Activated CD4-positive, alpha-beta T cell treated with anti-CD3 and anti-CD28 coated beads, Interleukin-2, amount 50 U/mL, for 24 hours (primary cell): ENCODE data around the gene TBC1D7.

Experiments used
- DNase-seq, 2 donors: peaks; one replicate each; pipeline ENCODE4 v3.0.0-alpha.2; 2020; ENCODE audit warnings: low read depth in 1 of 2, low spot score in 1 of 2

TBC1D7 gene

DNA sequence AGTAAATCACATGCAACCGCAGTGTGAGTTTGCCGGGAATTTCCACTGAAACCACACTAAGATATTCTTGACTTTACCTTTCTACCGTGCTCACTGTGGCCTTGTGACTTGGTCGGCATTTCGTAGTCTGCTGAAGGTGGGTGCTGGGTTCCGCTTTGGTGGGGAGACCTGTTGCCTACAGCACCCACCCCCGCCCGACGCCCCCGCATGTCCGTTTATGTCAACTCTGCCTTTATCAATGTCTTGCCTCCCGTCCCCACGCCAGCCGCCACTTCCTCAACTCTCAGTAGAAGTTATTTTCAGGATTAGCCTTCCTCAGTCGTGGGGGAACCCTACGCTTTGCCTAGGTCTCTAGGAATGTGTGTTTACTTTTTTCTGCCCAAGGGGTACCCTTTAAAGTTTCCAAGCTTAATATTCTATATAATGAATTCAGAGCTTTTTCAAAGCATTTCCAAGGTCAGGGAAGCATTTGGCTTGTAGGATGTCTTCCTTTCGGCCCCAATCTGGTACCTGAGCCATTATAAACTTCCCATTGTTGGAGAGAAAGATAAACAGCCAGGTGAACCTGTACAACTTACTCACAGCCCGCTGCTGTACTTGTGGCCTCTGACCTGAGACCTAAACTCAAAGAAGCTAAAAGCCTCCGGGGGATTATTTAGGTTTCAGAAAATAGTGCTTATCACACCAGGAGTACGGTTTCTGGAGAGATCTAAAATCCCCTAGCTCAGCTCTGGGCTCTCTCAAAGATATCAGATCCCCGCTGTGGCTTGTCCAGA, 54.2 kb downstream of the TBC1D7 start:
- peak; percentile 29 to 54 for DNase-seq

DNA sequence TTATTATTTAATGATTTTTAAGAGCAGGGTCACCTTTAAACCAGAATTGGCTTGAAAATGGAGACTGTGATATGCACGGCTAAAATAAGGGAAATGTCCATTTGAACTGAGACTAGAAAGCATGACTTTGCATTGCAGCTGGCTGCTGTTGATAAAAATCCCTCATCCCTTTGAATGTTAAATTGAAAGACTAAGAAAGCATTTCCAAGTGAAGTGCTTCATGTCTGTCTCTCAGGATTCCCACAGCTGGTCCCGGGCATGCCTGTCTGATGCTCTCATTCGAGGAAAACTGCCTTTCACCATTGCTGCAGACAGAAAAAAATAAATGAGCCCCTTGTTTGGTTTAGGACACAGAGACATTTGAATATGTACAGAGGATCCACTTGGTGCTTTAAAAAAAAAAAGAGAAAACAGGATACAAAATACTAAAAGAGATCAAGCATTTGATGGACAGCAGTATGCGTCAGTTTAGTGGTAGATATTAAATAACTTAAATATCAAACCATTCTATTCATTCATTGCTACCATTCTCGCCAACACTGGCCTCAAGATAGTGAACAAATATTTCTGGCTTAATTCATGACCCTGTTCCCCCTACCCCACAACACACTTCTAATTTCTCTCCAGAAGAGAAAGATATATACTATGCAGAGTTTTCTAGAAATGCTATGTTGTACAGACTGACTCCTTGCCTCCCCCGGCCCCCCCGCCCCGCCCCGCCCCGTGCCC, 55.0 kb downstream of the TBC1D7 start:
- no peak for DNase-seq

DNA sequence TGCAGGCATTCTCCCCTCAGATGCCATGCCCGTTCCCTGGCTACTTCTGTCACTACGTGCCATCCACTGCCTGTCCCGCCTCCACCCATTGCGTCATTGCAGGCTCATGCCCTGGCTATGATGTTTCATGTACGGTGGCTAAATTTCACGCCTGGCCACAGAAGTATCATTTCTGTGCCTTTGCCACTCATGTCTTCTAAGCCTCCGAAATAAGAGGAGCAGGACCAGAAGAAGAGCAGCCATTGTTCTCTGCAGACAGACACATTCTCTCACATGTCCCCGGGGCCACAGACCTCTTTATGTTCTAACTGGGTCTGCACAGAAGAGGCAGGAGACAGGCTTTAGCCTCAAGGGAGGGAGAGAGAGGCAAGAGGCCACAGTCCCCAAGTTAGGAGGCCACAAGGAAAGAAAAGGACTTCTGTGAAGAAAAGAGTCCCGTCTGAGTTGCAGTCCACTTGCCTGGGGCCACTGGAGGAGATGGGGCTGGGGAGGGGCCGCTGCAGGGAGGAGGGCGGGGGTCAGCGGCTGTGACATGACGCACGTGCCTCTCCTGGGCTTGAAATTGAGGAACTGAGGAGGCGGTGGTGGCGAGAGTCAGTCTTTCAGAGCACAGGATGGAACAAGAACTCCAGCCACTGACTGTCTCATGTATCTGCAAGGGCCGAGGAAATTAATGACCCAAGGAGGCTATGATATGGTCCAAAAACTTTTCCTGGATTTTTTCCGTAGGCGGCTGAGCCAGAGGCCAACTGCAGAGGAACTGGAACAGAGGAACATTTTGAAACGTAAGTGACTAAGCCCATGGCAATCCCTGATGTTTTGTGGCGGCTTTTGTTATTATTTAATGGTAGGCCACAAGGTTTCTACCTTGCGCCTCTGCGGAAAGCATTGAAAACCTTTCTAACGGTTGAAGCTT, 55.9 kb downstream of the TBC1D7 start:
- no peak for DNase-seq

DNA sequence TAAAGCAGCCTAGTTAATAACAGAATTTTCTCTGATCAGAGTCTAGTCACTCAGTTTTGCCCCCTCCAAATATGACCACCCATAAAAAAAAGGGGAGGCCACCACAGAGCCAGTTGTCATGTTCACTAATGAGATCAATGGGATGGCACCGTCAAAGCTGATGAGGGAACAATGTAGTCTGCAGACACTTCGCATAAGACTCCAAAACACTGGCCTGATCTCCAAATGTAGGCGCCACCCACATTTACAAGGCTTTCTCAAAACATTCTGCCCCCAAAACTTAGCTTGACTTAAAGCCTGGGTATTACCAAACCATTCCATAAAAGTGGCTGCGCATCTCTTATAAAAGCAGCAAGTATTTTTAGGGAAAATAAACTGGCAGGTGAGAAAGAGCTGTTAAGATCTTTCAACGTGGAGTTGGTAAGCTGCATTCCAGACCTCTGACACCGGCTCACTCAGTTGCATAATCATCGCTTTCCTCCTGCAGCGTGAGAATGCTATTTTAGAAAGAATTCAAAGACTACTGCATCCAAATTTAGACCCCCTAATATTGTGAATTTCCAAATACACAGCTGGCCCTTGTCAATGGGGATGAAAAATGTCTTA, 59.3 kb downstream of the TBC1D7 start:
- no peak for DNase-seq

DNA sequence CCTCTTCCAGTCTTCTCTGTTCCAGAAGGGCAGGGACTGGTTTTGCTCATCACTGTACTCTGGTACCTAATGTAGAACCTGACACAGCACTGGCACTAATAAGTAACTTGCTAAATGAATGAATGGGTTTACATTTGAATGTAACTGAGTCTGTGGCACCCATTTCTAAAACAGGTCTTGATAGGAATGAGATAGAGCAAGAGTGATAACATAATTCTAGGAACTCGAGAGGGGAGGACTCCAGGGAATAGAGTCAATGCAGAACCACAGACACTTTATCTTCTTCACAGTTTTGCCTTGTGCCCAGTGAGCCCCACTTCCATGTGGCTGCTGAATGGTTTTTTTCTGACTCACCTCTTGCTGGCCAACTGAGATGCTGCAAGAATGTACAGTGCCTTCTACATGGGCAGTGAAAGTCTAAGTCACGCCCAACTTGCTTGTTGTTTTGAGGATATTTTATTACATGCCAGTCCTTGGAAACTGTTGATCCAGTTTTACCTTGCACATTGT, 61.1 kb downstream of the TBC1D7 start:
- no peak for DNase-seq

DNA sequence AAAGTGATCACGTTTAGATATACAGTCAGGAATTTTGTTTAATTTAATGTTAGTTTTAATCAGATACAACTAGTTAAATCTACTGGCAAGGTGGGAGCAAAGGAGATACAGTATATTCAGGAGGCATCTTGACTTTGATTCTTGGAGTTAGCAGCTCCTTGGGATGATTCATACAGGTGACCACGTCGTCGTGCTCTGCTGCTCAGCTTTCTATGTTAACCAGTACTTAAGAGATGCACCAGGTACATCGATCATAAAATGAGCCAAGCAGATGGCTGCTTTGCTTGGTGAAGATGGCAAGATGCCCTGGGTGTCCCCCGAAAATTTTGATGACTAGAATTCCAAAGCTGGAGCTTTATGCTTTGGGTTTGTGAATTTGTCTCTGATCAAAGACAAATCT, 64.7 kb downstream of the TBC1D7 start:
- DNase-seq, result no peak

DNA sequence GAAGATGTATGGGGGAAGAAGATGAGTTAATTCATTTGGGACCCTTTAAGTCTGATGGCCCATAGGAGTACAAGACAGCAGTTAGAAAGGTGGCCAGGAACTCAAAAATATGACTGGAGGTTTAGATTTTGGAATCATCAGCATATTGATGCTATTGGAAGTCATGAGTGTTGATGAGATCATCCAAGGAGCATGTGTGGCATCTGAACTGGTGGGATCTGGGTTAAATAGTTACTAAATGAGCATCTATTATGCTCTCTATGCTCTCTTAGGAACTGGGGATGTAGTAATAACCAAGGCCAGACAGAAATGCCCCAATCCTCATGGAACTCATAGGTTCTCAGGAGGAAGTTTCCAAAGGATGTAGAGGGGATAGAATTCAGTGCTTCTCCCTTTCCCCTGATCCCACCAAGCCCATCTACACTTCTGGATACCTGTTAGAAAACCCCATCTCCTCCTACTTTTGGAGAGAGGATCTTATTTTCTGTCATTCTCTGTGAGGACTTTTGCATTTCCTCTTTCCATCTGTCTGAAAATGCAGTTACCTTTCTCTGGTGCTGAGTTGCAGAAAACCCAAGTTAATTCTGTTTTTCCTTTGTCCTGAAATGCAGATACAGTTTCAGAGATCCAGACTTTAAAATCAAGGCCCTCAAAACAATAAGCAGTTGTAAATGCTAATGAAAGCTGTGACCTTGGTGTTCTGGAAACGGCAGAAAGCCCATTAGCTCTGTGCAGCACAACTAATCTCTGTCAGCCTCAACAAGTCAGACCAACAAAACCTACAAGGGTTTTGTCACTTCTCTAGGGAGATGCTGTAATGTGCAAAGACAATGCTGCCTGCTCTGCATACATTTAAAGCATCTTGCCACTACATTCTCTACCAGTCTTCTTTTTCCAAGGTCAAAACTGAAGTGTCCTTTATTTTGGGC, 65.8 kb downstream of the TBC1D7 start:
- DNase-seq, result no peak

DNA sequence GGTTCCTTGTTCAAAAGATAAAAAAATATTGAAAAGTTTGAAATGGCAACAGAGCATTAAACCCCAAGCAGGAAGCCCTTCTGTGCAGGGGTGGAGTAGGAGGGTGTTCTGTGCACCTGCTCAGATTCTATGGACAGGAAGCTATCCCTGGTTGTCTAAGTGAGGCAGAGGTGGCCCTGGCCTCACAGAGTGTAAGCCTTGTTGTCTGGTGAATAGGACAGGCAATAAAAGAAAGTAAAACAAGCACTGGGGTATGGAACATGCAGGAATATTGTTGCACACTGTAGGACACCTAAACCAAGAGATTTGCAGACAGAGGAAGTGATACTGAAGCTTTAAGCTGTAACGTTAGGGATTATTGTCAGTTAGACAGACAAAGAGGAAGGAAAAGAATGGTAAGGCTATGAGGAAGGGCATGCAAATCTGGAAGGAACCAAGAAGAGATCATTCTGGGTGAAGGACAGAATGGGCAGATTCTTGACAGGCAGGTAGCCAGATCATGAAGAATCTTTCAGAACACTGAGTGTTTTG, 66.8 kb downstream of the TBC1D7 start:
- no peak for DNase-seq

DNA sequence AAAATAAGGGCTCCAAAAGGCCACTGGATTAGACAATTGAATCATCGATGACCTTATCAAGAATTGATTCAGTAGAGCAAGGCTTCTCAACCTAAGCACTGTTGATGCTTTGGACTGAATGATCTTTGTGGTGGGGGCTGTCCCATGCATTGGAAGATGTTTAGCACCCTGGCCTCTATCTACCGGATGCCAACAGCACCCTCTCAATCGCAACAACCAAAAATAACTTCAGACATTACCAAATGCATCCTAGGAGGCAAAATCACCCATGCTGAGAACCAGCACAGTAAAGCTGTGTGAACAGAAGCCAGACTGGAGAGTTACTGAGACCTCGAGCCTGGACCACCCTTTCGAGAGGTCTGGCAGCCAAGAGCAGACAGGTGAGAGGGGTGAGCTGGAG, 67.5 kb downstream of the TBC1D7 start:
- no peak for DNase-seq

DNA sequence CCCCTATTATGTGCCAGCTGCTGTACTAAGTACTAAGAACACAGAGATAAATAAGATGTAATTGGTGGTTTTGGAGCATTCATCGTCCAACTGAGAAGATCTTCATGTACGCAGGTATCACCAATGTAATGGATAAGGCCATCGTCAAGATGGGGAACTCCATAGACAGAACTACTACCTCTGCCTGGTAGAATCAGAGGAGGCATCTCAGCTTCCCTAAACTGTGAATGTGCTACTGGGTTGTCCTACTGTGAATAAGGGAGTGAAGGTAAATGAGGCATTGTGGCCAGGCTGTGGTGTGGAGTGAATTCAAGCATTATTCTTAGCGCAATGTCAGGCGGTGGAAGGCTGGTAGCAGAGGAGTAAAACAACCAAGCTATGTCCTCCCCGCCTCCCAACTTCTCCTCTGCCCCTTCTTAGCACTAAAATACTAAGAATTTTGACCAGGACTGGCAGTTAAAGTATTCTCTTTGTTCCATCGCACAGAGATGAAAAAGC, 68.2 kb downstream of the TBC1D7 start:
- DNase-seq, result no peak

DNA sequence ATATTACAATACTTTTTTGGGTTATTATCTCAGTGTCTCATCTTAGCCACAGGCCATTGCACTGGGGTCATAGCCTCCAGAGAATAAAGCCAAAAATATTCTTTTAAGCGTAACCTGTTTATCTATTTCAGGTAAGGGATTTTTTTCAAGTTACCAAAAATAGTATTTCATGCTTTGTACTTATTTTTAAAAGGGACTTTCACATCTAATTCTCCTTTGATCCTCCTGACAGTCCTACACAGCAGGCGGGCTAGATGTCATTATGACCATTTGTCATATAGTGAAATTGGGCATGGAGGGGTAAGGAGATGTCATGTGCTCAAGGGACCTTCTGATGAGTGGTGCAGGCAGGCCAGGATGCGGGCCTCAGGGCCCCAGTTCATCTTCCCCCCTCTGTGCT, 68.9 kb downstream of the TBC1D7 start:
- DNase-seq, result no peak

DNA sequence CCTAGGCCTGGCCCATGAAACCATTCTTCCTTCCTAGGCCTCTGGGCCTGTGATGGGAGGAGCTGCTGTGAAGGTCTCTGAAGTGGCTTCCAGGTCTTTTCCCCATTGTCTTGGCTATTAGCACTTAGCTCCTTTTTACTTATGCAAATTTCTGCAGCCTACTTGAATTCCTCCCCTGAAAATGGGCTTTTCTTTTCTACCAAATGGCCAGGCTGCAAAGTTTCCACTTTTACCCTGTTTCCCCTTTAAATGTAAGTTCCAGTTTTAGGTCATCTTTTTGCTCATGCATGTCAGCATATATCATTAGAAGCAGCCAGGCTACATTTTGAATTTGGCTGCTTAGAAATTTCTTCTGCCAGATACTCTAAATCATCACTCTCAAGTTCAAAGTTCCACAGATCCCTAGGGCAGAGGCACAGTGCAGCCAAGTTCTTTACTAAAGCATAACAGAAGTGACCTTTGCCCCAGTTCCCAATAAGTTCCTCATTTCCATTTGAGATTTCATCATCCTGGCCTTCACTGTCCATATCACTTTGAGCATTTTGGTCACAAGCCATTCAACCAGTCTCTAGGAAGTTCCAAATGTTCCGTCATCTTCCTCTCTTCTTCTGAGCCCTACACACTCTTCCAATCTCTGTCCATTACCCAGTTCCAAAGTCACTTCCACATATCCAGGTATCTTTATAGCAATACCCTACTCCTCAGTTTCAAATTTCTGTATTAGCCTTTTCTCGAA, 71.9 kb downstream of the TBC1D7 start:
- DNase-seq, result no peak
